GM18520 (cell line): ENCODE results near the gene MROH7.

ENCODE experiments used
- ATAC-seq: cut with Tn5 transposase; IDR thresholded peaks from one replicate; pipeline ENCODE4 v1.9.1; 2021; ENCODE audit not compliant: unreplicated experiment

Gene MROH7

DNA sequence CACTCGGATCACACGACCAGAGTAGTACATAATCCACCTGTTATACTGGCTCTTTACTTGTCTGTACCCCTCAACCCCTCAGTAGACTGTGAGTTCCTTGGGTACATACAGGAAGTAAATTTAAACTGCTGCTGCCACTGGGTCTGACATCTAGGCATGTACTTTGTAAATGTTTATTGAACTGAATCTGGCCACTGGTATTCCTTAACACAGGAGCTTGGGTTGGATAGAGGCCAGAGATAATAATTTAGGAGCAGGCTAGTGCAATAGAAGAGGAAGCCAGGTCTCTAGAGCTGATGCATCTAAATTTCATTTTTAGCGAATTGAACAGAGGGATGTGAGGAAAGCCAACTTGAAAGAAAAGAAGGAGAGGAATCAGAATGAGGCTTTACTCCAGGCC, 86.4 kb downstream of the MROH7 start:
- ATAC-seq: no peak

DNA sequence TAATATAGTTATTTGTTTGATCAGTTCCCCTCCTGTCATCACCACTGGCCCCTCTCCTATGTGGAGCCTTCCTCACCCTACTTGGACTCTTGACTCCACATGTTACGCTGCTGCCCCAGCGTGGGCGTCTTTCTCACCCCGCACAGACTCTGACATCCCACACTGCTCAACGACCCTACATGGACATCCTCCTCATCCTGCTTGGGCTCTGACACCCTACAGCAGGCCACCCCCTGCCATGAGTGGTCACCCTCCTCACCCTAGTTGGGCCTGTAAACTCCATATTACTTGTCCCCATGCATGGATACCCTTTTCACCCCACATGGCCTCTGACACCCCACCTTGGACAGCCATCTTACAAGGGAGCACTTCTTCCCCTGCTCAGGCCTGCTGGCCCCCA, 95.1 kb downstream of the MROH7 start:
- ATAC-seq: no peak

DNA sequence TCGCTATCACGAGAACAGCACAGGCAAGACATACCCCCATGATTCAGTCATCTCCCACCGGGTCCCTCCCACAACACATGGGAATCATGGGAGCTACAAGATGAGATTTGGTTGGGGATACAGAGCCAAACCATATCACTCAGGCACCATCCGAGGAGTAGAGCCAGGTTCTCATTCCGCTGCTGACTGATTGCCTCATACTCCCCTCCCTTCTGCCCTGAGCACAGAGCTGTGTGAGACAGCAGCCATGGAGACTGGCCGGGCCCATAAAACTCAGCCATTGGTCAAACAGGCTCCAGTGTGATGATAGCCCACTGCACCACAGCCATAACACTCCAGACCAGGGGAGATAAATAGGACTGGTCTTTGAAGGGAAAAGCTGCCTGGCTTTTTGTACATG, 96.7 kb downstream of the MROH7 start:
- ATAC-seq: no peak

- ATAC-seq: no peak
These were observed 99.9 kb downstream of the MROH7 start for GRCh38 chr1:54741531-54741930.

DNA sequence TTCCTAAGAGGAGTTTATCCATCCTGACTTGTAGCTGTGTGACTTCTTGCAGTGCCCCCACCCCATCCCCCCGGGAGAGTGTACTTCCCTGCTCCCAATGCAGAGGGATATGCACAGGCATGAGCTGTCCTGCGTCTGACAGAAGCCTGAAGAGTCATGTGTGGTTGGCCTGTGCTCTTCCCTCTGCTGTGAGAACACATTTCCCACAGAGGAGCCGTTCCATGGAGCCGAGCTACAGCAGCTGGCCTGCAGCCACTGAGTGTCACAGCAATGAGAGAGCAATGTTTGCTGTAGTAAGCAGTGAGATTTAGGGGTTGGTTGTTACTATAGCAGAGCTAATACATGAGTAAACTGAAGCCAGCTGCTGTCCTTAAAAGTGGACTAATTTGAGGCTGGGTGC, 100.7 kb downstream of the MROH7 start:
- ATAC-seq: no peak

DNA sequence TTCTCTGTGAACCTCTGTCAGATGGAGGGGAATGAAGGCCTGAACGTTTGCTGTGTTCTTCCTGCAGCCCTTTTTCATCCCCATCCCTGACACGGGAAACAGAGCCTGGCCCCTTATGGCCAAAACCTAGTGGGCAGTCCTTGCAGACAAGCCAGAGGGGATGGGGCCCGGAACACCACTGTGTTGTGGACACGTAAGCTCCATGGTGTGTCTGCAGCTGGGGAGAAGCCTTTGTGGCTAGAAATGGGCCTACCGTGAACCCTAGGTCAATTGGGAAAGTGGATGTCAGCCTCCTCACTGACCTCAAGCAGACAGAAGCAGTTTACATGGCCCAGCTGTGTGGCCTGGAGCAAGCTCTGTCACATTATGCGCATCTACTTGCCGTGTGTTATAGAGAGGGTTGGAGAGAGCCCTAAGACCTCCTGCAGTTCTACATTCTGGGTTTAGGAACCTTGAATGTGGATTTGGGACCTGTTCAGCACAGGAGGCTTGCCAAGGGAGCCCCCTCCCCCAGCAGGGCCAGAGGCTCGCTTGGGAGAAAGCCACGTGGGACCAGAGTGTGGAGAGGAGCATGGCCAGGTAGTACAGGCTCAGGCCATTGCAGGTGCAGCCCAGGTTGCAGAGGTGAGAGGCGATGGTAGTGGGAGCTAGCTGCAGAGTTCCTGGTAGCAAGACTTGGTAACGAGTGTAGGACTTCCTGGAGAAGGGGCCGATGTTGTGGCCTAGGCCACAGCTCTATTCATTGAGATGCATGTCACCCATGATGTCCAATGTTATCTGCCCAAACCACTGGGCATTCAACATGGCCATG, 102.0 kb downstream of the MROH7 start:
- no peak for ATAC-seq

DNA sequence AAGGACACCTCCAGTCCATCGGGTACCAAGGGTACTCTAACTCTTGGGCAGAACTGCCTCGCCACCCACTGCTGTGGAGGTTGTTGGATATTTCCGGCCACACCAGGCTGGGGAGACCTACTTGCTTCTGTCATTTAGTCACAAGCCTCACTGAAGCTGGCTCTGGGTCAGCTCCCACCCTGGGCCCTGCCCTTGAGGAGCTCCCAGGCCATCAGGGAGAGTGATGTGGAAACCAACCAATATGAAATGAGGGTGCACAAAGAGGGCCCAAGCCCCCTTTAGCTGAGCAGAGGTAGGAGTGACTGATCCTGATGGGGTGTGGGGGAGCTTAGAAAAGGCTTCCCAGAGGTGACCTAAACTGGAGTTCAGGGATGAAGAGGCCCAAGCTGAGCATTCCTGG, 103.1 kb downstream of the MROH7 start:
- ATAC-seq: no peak

- no peak for ATAC-seq
These were observed 103.7 kb downstream of the MROH7 start for GRCh38 chr1:54745274-54745673.

DNA sequence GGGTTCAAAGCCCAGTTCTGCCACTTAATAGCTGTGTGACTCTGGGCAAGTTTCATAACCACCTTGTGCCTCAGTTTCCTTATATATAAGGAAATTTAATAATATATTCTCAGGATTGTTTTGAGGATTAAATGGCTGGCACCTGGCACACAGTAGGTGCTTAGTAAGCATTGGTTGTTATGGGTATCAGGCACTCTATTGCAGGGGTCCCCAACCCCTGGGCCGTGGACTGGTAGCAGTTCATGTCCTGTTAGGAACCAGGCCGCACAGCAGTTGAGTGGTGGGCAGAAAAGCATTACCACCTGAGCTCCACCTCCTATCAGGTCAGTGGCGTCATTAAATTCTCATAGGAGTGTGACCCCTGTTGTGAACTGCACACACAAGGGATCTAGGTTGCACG, 104.3 kb downstream of the MROH7 start:
- no peak for ATAC-seq

DNA sequence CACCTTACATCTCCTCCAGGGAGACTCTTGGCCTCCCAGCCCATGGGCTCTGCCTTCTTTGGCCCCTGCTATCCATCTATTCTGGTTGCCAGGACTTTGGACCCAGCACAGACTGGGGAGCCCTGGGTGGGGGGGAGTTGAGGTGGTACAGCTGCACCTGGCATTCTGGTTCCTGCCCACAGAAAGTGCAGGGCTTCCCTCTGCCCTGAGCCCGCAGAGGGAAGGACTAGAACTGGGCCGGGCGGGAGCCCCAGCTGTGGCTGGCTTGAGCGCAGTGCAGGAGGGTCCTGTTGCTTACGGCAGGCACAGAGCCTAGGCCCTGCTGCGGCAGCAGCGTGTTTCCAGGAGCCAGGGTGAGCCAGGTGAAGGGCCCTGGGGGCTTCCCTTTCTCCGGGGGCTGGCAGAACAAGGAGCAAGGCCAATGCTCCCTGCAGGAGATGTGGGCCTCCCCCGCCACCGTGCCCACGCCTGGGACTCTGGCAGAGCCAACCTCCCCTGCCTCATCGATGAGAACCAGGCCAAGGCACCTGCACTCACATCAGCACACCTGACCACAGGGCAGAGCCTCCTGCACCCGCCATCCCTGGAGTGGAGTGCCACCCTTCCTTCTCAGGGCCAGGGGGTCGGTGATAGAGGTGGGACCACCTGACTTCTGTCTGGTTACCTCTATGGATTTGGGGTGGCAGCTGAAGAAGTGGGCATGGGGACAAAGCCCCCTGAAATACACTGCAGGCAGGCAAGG, 106.7 kb downstream of the MROH7 start:
- no peak for ATAC-seq

DNA sequence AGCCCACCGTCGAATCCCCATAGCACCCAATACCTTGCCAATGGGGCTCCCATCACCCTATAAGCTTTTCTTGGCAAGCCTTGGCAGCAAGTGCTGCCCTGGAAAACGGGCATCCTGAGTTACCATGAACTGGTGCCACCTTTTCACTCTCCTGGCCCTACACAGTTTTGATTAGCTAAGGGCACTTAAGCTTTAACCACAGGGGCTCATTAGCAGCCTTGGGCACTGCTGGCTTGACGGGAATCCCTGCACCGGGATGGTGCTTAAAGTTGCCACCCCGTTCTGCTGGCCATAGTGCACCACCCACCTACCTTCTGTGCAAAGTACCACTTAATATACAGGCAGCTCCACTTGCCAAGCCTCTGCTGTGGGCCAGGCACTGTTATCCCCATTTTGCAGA, 109.0 kb downstream of the MROH7 start:
- ATAC-seq: no peak

GRCh38 chr1:54751426-54751825, 109.8 kb downstream of the MROH7 start:
- ATAC-seq: no peak

DNA sequence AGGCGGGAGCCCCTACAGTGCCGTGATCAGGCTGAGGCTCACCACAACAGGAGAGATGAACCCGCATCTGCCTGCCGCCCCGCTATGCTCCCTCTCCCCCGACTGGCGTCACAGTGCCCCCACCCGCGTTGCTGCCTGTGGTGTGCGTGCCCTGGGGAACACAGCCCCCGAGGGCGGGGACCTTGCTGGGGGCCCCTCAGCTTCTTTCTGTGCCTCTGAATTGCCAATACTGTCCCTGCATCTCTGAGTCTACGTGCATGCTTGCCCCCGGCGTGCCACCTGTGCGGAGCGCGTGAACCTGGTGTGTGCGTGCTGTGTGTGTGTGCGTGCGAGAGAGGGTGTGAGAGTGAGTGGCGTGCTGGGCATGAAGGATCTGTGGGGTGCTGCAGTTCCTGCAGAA, 112.5 kb downstream of the MROH7 start:
- no peak for ATAC-seq

DNA sequence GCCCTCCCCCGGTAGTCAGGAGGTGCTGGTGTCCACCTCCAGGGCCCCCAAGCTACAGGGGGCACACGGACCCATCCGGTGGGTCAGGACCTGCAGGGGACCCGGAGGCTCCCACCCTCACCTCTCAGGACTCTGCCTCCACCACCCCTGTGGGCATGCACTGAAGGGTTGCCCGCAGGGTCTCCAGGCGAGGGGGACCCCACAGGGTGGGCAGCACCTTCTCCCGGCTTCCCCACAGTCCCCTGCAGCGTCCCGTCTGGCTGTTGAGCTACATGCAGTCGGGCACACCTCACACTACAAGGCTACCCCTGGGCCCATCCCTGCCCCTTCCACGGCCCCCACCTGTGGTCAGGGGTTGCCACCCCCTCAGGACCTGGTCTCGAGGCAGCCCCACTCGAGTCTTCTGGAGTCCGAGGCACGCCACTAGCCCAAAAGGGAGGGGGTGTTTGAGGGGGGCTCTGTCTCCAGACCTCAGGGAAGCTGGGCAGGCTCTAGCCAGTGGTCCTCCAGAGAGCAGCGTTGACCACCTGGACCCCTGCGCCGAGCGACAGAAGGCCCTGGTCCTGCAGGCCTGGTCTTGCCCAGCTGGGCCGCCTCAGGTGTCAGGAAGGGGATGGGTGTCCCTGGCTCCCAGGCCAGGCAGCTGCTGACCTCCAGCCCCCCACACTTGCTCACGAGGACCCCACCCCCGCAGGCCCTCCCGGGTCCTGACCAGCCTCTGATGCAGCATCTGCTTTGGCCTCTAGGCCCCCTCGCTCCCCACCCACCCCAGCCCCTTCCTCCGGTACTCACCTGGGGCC, 113.1 kb downstream of the MROH7 start:
- no peak for ATAC-seq

DNA sequence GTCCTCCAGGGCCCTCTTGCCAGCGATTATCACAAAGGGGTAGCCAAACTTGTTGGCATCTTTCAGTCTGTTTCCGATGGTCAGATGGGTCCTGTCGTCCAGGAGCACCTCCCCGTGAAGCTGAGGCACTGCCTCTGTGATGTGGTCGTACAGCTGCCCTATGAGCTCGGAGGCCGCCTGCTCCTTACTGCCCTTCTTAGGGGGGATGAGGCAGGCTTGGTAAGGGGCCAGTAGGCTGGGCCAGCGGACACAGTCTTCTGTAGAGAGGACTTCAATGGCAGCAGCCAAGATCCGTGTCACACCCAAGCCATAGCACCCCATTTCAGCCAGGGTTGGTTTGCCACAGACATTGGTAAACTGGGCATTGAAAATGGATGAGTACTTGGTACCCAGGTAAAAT, 116.2 kb downstream of the MROH7 start:
- ATAC-seq: no peak

- no peak for ATAC-seq
These were observed 117.2 kb downstream of the MROH7 start for GRCh38 chr1:54758678-54759348.
